Measurements from ENCODE around the gene HAO1. TPM values are rescaled to one million over a fixed set of nuclear protein-coding genes. Genes with fewer than 3 reads are reported as not detected.

Gene HAO1
- total RNA-seq, 2 experiments from 2014 or later = not detected

GRCh38 chr20:7897781-7898364 lies 42.4 kb downstream of the HAO1 start:
- no peak overlapping the region for H3K27ac Mint-ChIP-seq
- H3K4me3 Mint-ChIP-seq = no peak overlapping the region
- H3K36me3 Mint-ChIP-seq = no peaks in the 10 kb centered on the region
- no peaks in the 10 kb centered on the region for H3K4me1 Mint-ChIP-seq
- DNase-seq = no peak
- H3K9me3 Mint-ChIP-seq = no peaks in the 10 kb centered on the region
- peaks cover 5% of the 10 kb centered on the region for H3K27me3 Mint-ChIP-seq

GRCh38 chr20:7893014-7893730 lies 47.1 kb downstream of the HAO1 start:
- H3K4me3 Mint-ChIP-seq = no peak overlapping the region
- no peaks in the 10 kb centered on the region for H3K4me1 Mint-ChIP-seq
- H3K36me3 Mint-ChIP-seq = no peaks in the 10 kb centered on the region
- H3K9me3 Mint-ChIP-seq = no peaks in the 10 kb centered on the region
- DNase-seq = no peak
- peaks cover 7% of the 10 kb centered on the region for H3K27me3 Mint-ChIP-seq
- H3K27ac Mint-ChIP-seq = no peak overlapping the region

- H3K27me3 Mint-ChIP-seq = peaks cover 3% of the 10 kb centered on the region
- no peaks in the 10 kb centered on the region for H3K9me3 Mint-ChIP-seq
- no peak overlapping the region for H3K4me3 Mint-ChIP-seq
Observed at GRCh38 chr20:7891705-7892104, 48.6 kb downstream of the HAO1 start.

GRCh38 chr20:7889736-7890135 lies 50.5 kb downstream of the HAO1 start:
- no peaks in the 10 kb centered on the region for H3K9me3 Mint-ChIP-seq
- H3K4me3 Mint-ChIP-seq = no peak overlapping the region
- H3K27ac Mint-ChIP-seq = no peak overlapping the region
- no peaks in the 10 kb centered on the region for H3K4me1 Mint-ChIP-seq
- peaks cover 3% of the 10 kb centered on the region for H3K27me3 Mint-ChIP-seq
- no peaks in the 10 kb centered on the region for H3K36me3 Mint-ChIP-seq
- no peak for DNase-seq

More at GRCh38 chr20:7891705-7892104, 48.6 kb downstream of the HAO1 start:
- Mint-ChIP-seq H3K36me3 (no peaks in the 10 kb centered on the region), H3K27ac (no peak overlapping the region), H3K4me1 (no peaks in the 10 kb centered on the region)
- DNase-seq = no peak

- H3K27me3 Mint-ChIP-seq = peaks cover 4% of the 10 kb centered on the region
- no peak overlapping the region for H3K4me3 Mint-ChIP-seq
- H3K9me3 Mint-ChIP-seq = no peaks in the 10 kb centered on the region
- H3K36me3 Mint-ChIP-seq = no peaks in the 10 kb centered on the region
- H3K4me1 Mint-ChIP-seq = no peaks in the 10 kb centered on the region
- no peak overlapping the region for H3K27ac Mint-ChIP-seq
- DNase-seq = no peak
Observed at GRCh38 chr20:7883741-7884140, 56.5 kb downstream of the HAO1 start.

- H3K27me3 Mint-ChIP-seq = peaks cover 4% of the 10 kb centered on the region
- H3K36me3 Mint-ChIP-seq = no peaks in the 10 kb centered on the region
- no peak overlapping the region for H3K27ac Mint-ChIP-seq
- no peaks in the 10 kb centered on the region for H3K4me1 Mint-ChIP-seq
- no peak overlapping the region for H3K4me3 Mint-ChIP-seq
- no peak for DNase-seq
- H3K9me3 Mint-ChIP-seq = no peaks in the 10 kb centered on the region
Observed at GRCh38 chr20:7883309-7883708, 56.9 kb downstream of the HAO1 start.

- H3K4me1 Mint-ChIP-seq = no peaks in the 10 kb centered on the region
- H3K27me3 Mint-ChIP-seq = peaks cover 4% of the 10 kb centered on the region
- no peaks in the 10 kb centered on the region for H3K36me3 Mint-ChIP-seq
- H3K27ac Mint-ChIP-seq = no peak overlapping the region
- DNase-seq = no peak
- H3K9me3 Mint-ChIP-seq = no peaks in the 10 kb centered on the region
- H3K4me3 Mint-ChIP-seq = no peak overlapping the region
Observed at GRCh38 chr20:7882076-7882475, 58.2 kb downstream of the HAO1 start.

GRCh38 chr20:7881551-7881950 lies 58.7 kb downstream of the HAO1 start:
- no peak overlapping the region for H3K4me3 Mint-ChIP-seq
- H3K36me3 Mint-ChIP-seq = no peaks in the 10 kb centered on the region
- H3K27ac Mint-ChIP-seq = no peak overlapping the region
- peaks cover 4% of the 10 kb centered on the region for H3K27me3 Mint-ChIP-seq
- no peaks in the 10 kb centered on the region for H3K9me3 Mint-ChIP-seq
- no peak for DNase-seq
- H3K4me1 Mint-ChIP-seq = no peaks in the 10 kb centered on the region

GRCh38 chr20:7879883-7880282 lies 60.4 kb downstream of the HAO1 start:
- no peak for DNase-seq
- Mint-ChIP-seq H3K4me3 (no peak overlapping the region), H3K4me1 (no peaks in the 10 kb centered on the region), H3K9me3 (no peaks in the 10 kb centered on the region), H3K36me3 (no peaks in the 10 kb centered on the region), H3K27ac (no peak overlapping the region), H3K27me3 (peaks cover 4% of the 10 kb centered on the region)

GRCh38 chr20:7868108-7868507 lies 72.2 kb downstream of the HAO1 start:
- H3K9me3 Mint-ChIP-seq = peaks cover 1% of the 10 kb centered on the region
- H3K36me3 Mint-ChIP-seq = no peaks in the 10 kb centered on the region
- no peak overlapping the region for H3K4me3 Mint-ChIP-seq
- peaks cover 5% of the 10 kb centered on the region for H3K27me3 Mint-ChIP-seq
- no peak for DNase-seq
- H3K27ac Mint-ChIP-seq = no peak overlapping the region
- no peaks in the 10 kb centered on the region for H3K4me1 Mint-ChIP-seq

GRCh38 chr20:7866285-7866684 lies 74.0 kb downstream of the HAO1 start:
- Mint-ChIP-seq H3K27me3 (peaks cover 5% of the 10 kb centered on the region), H3K4me3 (no peak overlapping the region), H3K36me3 (no peaks in the 10 kb centered on the region), H3K4me1 (no peaks in the 10 kb centered on the region), H3K9me3 (peaks cover 1% of the 10 kb centered on the region), H3K27ac (no peak overlapping the region)
- DNase-seq = no peak

- Mint-ChIP-seq H3K4me3 (no peak overlapping the region), H3K36me3 (no peaks in the 10 kb centered on the region), H3K9me3 (no peaks in the 10 kb centered on the region), H3K27me3 (no peaks in the 10 kb centered on the region), H3K4me1 (no peaks in the 10 kb centered on the region), H3K27ac (no peak overlapping the region)
- DNase-seq = no peak
Observed at GRCh38 chr20:7859356-7859802, 80.9 kb downstream of the HAO1 start.

- Mint-ChIP-seq H3K4me3 (no peak overlapping the region), H3K4me1 (no peaks in the 10 kb centered on the region), H3K36me3 (no peaks in the 10 kb centered on the region), H3K27ac (no peak overlapping the region), H3K9me3 (no peaks in the 10 kb centered on the region), H3K27me3 (no peaks in the 10 kb centered on the region)
- no peak for DNase-seq
Observed at GRCh38 chr20:7858734-7859250, 81.5 kb downstream of the HAO1 start.

GRCh38 chr20:7856756-7857155 lies 83.5 kb downstream of the HAO1 start:
- Mint-ChIP-seq H3K36me3 (no peaks in the 10 kb centered on the region), H3K27me3 (peaks cover 4% of the 10 kb centered on the region), H3K9me3 (no peaks in the 10 kb centered on the region), H3K4me1 (no peaks in the 10 kb centered on the region), H3K4me3 (no peak overlapping the region), H3K27ac (no peak overlapping the region)
- no peak for DNase-seq

- Mint-ChIP-seq H3K27me3 (peaks cover 4% of the 10 kb centered on the region), H3K27ac (no peak overlapping the region), H3K4me1 (no peaks in the 10 kb centered on the region), H3K9me3 (no peaks in the 10 kb centered on the region), H3K4me3 (no peak overlapping the region), H3K36me3 (no peaks in the 10 kb centered on the region)
- no peak for DNase-seq
Observed at GRCh38 chr20:7855545-7855944, 84.7 kb downstream of the HAO1 start.

- no peak overlapping the region for H3K27ac Mint-ChIP-seq
- H3K9me3 Mint-ChIP-seq = no peaks in the 10 kb centered on the region
- H3K27me3 Mint-ChIP-seq = peaks cover 10% of the 10 kb centered on the region
- H3K4me3 Mint-ChIP-seq = no peak overlapping the region
- no peak for DNase-seq
- no peaks in the 10 kb centered on the region for H3K4me1 Mint-ChIP-seq
- H3K36me3 Mint-ChIP-seq = no peaks in the 10 kb centered on the region
Observed at GRCh38 chr20:7853493-7853892, 86.8 kb downstream of the HAO1 start.
